Endometrium (tissue), 2 donors: ENCODE results near the gene CCDC197.

ENCODE experiments used
- FAIRE-seq: peaks from 2 replicates; lab custom pipeline; 2012; peaks lifted over from hg19 to GRCh38; lab: Jason Lieb, UNC
- donor health status: control.
- donor health status: control.

The CCDC197 gene

DNA sequence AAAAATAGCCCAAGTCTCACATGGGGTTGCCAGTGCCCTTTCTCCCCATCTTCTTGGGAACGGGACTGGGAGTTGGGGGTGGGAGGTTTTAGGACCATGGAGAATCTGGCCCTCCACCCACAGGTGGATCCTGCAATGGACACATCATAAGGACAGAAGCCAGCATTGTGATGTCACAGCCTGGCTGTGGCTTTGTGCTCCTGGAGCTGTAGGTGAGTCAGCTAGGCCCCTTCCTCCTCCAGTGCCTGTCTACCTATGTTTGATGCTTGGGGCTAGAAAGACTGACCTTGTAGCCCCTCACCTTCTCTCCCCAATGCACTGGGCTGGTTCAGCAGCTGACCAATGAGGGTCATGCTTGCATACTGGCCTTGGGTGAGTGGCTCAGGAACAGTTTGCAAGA is at the start of gene CCDC197:
CCDC197 (plus strand) TSS at position 220 of the 400 bp plus-strand sequence. CDS start 831 bp downstream, outside the sequence.
- no peak for FAIRE-seq

DNA sequence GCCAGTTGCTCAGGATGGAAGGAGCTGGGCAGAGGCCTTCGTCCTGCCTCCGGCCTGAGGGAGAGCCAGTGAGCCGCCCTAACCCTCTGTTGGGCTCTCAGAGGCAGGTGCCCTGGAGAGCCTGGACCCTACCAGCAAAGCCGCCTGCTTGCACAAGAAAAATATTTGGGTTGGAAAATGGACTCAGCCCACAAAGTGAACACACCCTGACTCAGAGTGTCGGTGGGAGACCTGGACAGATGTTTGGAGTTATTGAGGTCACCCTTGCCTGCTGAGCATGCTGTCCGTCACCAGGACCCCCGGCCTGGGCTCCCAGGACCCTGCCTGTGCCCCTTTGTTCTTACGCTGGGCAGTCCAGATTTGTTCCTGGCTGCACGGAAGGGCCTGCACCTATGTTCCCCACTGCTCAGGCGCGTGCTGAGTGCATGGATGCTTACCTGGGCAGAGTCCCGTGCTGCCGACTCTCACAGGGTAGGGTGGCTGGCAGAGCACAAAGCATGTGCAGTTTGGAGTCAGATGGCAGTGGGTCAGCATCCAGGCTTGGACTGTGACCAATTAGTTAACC is 47.5 kb upstream of the CCDC197 start:
- no peak for FAIRE-seq

DNA sequence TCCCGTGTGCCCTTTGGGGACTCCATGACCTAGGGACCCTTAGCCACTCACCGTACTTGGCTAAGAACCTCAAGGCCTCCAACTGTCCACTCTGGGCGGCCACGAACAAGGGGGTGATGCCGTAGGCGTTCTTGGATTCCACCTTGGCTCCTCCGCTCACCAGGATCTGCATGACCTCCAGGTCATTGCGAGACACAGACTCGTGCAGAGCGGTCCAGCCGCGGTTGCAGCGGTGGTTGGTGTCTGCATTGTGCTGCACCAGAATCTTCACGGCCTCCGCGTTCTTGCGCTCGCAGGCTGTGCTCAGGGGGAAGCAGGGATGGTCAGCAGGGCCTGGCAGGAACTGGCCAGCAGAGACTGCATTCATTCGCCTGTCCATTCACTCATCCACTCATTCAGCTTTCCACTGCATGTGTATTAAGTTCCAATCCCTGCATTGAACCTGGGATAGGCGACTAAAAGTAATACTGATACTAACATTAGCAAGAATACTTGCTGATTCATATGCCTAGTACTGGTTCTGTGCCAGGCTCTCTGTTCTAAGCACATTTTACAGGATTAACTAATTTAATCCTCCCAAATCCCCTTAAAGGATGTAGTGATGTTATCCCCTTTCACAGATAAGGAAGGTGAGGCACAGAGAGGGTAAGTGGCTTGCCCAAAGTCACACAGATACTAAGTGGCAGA is 46.0 kb upstream of the CCDC197 start:
- no peak for FAIRE-seq

DNA sequence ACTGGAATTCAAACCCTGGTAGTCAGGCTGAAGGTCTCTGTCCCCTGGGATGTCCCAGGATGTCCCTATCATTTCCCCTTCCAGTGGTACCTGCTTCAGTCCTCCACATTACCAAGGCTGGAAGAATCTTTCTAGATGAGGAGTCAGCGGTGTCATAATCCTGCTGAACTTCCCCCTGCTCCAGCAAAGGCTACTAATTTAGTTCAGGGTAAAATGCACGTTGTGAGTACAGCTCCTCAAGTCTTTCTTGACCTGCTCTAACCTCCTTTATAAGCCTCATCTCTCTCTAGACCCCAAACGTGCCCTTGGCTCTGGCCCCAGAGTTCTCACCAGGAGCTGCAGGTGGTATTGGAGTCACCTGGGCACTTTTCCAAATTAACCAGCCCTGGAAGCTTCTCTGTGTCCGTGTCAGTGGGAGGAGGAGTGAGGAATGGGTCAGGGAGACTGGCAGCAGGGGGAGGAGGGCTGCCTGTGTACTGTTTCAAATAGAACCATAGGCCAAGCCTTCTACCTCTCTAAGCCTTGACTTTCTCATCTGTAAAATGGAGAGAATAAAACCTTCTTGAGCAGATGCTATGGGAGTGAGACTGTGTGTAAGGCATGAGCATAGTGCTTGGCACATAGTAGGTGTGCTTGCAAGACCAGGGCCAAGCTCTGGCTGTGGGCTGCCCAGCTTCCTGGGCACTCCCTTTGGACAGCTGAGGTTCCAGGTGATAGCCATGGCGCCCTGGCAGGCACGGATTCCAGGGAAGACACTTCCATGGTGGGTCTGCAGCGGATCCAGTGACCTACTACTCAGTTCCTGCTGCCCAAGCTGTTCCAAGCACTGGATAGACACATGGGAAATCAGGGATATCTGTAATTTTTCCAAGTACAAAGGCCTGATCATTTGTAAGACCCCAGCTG is 45.2 kb upstream of the CCDC197 start:
- FAIRE-seq: no peak

DNA sequence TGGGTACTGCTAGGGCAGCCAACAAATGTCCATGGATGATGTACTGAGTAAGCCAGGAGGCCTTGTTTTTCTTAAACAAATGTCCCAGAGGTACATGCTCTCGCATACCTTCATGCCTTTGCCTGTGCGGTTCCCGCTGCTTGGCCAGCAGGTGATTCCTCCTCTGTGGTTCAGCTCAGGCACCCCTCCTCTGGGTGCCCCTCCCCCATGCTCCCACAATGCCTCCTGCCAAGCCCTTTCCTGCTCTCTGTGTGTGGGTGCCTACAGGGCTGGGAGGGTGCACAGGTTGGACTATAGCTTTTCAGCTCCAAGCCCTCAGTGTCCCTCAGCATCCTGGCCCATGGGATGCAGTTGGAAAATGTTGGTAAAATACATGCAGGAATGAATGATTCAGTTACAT is 44.3 kb upstream of the CCDC197 start:
- no peak for FAIRE-seq

DNA sequence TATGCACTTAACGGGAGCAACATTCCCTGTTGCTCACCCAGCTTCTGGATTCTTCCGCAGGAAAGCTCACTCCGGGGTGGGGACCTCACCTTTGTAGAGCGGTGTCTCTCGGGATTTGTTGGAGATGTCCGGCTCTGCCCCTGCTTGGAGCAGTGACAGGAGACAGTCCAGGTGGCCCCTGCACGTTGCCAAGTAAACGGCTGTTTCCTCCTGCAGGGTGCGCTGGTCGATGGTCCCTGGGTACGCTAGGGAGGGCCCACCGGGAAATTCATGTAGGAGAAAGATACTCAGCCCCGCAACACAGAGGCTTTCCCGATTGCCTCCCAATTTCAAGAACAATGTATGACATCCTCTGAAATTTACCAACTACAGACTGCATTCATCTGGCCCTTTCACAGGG is 43.8 kb upstream of the CCDC197 start:
- FAIRE-seq: no peak

DNA sequence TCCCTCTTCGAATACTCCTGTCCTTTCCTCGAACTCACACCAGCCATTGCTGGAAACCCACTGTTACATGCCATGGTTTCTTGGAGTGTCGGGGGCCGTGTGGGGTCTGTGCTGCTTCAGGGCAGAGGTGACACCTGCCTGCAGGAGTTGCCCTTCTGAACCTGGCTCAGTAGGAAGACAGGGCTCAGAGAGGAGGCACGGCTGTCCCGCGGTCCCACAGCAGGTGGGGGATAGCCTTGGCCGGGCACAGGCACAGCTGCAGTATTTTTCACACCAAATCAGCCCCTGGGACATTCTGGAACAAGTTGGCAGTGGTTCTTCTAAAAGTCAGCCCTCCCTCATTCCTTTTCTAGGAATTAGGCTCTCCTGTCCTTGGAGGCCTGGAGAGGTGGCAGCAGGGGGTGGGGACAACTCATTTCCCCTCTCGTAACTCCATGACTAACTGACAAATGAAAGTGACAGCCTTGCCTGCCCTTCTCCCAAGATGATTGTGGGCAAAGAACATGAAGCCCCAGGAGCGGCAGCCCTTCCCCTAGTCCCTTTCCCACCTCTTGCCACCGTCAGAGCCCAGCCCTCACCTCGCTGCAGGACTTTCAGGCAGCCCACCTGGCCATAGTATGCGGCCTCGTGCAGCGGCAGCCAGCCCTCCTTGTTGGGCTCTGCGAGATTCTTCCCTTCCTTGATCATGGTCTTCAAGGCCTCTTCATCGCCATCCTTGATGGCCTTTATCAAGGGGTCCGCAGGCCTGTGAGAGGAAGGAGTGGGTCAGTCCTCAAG is 43.2 kb upstream of the CCDC197 start:
- no peak for FAIRE-seq

DNA sequence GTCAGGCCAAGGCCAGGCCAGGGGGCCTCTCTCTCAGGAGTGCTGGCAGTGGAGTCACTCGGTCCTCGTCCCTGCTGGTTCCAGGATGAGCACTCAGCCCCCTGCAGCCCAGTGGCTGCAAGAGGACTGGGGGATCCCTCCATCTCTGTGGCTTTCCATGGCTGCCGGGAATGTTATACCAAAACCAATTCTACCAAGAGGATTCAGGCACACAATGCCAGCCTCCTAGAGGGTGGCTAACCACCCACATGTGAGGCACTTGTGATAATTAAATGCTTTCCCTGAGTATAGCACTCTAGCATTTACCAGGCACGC is 42.6 kb upstream of the CCDC197 start:
- FAIRE-seq: no peak

DNA sequence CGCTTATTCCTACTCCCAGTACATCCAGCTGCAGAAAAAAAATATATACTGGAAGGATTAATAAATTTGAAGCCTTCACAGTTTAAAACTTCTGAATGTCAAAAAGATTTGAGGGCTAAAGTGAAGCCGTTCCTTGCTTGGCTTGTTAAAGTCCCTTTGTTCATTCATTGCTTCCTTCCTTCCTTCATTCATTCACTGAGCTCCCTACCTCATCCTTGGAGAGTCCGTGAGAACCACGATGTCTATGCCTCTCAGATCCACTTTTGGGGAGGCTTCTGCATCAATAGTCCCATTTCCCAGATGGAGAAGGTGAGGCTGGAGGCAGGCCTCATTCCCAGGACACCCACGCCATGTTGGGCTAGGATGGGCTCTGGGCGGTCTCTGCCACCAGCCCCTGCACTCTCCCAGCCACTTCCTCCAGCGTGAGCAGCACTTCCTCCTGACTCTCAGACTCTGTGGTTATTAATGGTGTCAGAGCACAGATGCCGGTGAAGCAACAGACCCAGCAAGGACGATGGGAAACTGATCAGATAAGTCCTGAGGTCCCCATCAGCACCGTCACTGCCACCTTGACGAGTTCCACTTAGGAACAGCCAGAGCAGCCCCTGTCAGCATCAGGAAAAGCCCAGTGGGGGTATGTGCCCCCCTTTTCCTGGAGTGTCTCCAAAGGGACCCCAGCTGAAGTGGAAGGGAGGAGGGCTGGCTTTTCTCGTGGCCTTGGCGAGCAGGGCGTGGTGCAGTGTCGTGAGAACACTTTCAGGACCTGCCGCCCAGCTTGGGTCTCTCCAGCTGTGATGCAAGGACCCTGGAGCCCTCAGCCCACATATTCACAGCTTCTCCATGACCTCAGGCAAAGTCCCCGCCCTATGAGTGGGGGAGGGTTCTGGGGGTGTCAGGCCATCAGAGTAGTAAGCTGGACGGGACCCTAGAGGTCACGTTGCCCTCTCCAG is 41.9 kb upstream of the CCDC197 start:
- no peak for FAIRE-seq

DNA sequence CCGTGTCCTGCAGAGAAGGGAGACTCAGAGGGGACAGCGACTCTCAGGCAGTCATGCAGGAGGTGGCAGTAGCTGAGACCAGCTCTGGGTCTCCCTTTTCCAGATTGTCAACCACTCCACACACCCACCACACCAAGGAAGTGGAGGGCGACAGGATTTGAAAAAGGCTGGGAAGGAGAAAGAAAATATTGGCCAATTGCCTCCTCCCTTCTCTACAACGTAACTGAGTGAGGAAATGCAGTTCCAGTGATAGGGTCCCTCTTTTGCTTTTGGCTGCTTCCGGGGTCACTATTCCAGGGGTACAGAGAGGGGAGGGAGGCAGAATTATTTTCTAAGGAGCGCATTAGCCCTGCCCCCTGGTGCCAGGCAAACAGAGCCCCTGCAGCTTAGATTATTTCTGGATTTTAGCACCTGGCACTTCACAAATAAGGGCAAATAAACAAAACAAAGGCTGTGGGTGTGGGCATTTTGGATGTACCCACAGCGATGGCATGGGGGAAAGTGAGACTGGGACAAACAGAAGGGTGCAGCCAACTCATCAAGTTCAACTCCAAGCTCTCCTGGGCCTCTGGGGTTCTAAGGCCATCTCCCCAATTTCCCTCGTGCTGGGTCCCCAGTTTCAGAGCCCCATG is 41.1 kb upstream of the CCDC197 start:
- FAIRE-seq: no peak

DNA sequence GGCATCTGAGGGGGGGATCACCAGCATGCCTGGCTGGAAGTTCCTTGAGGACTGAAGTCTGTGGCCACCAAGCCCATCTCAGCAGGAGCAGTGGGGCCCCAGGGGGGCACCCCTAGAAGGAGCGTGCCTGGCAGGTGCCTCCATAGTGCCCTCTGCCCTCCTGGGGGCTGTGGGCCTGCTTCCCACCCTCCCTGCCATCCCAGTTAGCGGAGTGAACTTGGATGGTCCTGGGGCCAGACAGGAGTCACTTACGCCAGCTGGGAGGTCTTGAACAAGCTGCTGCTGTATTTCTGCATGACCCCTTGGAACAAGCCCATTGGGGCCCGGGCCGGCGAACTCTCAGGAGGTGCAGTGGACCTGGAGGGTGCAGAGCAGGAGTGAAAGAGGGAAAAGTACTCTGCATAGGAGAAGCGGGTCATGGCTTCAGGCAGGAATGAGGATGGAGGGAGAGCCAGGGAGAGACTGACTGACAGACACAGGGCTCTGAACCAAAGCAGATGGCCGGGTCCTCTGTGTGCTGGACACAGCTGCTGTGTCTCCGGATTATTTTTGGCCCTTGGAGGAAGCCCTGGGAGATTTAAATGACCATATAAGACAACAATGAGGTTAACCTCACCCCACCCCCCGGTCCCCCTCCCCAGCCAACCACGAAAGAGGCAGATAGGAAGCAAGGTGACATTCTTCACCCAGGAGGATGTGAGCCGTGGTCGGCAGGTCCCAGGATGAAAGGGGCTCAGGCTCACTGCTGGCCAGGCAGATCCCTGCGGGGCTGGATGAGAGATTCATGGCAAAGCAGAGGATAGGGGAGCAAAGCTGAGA is 40.4 kb upstream of the CCDC197 start:
- FAIRE-seq: no peak

DNA sequence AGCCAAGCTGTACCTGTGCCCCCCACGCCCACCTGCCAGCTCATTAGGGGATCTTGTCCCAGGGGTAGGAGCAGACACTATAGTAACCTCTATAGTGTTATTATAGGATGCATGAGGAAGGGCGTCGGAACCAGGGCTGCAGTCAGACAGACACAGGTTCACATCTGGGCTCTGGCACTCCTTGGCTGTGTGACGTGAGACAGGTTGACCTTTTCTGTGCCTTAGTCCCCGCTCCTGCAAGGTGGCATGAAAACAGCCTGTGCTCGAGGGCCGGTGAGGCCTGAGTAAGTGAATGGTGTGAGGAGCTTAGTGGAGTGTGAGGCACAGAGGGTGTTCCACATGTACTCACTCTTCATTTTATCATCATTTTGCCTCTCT is 39.8 kb upstream of the CCDC197 start:
- no peak for FAIRE-seq

DNA sequence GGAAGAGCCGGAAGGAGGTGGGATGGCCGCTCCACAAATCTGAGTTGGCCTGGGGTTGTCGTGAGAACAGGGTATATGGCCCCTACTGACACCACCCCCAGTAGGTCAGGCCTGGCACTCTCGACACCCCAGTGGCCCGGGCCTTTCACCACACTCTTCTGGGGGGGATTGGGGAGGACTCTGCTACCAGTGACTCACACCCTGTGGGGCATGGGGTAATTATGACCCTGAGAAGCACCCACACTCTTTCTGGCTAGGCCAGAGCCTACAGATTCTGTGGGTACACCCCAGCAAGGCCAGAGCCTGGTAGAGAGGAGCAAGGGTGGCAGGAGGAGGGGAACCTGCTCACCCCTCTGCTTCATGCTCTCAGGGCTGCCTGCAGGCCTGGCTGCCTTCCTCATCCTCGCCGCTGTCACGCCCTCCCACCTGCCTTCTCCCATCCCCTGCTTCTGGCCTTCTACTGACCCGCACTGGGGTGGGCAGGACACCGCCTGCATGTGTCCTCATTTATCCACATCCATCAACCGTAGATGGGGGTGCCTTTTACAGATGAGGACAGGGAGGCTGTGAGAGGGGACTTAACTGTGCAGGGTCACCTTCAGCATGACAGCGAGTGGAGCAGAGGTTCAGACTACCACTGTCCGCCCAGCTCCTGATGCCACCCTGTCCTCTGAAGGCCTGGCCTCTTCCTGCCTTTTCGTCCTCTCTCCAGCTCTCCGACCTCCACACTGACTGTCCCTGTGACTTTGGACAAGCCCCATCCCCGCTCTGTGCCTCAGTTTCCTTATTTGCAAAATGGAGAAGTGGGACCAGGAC is 39.1 kb upstream of the CCDC197 start:
- no peak for FAIRE-seq

DNA sequence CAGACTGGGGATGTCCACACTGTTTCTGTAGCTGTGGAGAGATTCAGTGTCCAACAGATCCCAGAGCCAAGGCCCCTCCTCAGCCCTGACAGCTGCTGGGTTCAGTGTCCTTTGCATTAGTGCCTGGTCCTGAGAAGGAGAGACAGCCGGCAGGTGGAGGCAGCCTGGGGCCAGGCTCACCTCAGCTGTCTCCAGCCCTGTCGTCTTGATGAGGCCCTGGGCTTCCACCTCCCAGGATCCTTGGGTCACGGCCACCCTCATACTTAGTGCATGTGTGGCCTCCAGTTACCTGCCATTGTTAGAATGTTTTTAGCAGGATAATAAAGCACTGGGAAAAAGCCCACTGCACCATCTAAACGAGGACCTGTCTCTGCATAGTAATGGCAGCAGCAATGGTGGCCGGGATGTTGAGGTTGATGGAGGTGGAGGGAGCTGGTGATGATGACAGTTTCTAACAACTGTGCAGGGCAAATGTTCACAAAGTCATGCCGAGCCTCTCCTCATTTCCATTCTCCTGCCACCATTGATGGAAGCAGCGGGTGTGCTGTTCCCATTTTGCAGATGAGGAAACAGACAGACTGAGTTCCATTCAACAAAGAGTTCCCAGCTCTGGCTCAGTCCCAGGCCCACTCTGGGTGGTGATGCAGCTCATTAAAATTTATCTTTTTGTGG is 38.4 kb upstream of the CCDC197 start:
- no peak for FAIRE-seq

DNA sequence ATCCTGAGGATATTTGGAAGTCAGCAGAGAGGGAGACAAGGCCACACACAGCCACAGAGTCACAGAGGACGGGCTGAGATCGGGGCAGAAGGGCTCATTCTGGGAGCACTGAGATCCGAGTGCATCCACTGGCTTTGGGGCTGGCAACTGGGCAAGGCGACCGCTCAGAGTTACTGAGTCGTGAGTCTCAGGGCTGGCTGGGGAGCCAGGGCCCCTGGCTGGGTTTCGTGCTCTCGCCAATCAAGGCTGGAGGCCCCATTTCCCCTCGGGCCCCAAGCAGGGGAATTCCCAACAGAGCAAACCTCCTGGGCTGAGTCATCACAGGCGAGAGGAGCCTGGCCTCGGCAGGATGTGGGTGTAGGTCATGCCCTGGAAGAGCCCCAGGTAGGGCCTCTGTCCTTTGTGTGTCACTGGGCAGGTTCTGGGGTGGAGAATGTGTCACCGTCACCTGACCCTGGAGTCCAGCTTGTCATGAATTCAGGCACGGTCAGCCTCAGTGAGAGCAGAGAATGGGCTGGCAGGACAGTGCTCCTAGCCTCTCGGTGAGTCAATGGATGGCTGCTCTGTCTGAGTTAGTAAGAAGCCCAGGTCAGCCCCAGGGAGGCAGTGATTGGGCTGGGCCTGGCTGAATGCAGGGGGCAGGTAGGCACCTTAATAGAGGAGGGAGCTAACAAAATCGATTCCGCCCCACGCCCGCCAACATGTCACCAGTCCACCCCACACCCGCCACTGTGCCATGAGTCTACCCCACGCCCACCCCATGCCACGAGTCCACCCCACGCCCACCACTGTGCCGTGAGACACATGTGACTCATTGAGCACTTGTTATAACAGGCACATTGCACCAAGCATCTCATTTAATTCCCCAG is 37.6 kb upstream of the CCDC197 start:
- FAIRE-seq: no peak

DNA sequence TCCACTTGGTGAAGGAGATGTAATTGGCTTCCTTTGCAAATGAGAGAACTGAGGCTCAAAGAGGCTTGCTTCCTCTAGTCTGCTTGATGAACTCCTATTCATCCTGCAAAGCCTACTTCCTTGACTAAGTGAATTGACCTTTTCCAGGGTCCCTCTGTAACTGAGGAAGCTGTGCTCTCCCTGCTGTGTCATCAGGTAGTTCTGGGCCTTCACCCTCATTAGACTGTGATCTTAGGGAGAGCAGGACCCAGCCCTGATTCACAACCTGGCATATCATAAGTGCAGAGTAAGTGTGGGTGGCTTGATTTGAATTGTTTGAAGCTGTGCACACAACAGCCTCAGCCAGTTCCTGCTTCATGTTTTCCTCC is 37.0 kb upstream of the CCDC197 start:
- FAIRE-seq: no peak

DNA sequence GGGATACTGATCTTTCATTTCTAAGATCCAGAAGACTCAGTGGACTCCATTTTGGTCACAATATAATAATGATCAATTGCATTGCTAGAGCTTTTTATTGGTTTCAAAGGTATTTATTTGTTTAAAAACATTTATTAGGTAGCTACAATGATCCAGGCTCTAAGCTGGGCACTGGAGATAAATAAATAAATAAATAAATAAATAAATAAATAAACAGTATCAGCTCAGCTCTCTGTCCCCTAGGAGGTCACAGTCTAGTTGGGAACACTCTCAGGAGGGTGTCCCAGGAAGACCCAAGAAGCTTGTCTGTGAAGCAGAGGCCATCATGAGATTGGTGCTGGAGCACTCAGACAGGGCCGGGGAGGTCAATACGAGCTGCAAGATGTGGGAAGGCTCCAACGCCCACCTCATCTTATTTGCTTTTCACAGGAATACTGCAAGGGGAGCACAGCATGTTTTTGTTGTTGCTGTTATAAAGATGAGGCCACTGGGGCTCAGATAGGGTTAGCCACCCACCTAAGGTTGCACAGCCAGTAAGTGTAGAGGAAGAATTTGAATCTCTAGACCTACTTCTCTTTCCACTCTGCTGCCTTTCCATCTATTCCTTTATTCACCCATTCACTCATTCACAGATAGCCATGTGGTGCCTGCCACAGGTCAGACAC is 36.2 kb upstream of the CCDC197 start:
- no peak for FAIRE-seq
